Mesenteric fat pad (tissue), 1 donor: ENCODE results near the gene PLEK. TPM values are rescaled to one million over a fixed set of nuclear protein-coding genes. Genes with fewer than 3 reads are reported as not detected.
"Not testable (repeated sequence)": the region's sequence is repeated elsewhere in the genome, so short reads cannot be mapped to it uniquely, and the experiment has no call there.

Experiments
- DNase-seq: peaks from one replicate; pipeline ENCODE4 v3.0.0-alpha.2; 2020; ENCODE audit warnings: low spot score
- total RNA-seq: library from RNA; stranded (reverse); fragmentation: NEBNext Ultra II Directional; extraction: Animal tissue kit (Norgen Biotek cat#: 25700); gene quantifications from one replicate; pipeline ENCODE4 v1.2.1, GENCODE V29; 2021
- donor health status: DM: yes; HTN: yes; CAD: no.

The PLEK gene
- total RNA-seq, 1 donor from 2014 or later, result 30.0 TPM

DNA sequence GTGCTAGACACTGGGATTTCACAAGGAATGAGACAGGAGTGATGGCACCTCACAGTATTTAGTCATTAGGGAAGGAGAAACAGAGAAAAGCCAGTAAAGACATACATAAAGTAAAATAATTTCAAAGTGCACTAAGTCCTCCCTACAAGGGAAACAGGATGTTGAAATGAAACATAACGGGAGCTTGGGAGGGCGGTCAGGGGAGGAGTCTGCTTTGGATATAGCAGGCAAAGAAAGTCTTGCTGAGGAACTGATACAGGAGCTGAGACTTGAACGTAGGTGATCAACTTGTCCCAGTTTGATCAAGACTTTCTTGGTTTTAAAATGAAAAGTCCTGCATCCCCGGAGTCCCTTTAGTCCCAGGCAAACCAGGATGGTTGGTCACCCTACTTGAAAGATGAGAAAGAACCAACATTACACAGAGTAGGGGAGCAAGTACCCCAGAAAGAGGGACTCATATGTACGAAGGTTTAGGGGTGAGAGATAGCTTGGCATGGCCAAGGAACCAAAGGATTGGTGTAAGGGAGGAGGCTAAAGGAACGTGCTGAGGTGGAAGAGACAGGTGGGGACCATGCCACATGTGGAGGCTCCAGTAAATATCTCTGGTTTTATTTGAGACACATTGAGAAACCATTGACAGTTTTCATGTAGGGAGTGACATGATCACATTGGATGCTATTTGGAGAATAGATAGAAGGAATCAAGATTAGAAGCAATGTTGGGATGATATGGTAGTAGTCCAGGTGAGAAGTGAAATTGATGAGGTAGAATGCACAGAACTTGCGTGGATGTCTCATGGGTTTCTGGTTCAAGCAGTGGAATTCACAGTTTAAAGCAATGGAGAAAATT, 73.6 kb downstream of the PLEK start:
- no peak for DNase-seq

DNA sequence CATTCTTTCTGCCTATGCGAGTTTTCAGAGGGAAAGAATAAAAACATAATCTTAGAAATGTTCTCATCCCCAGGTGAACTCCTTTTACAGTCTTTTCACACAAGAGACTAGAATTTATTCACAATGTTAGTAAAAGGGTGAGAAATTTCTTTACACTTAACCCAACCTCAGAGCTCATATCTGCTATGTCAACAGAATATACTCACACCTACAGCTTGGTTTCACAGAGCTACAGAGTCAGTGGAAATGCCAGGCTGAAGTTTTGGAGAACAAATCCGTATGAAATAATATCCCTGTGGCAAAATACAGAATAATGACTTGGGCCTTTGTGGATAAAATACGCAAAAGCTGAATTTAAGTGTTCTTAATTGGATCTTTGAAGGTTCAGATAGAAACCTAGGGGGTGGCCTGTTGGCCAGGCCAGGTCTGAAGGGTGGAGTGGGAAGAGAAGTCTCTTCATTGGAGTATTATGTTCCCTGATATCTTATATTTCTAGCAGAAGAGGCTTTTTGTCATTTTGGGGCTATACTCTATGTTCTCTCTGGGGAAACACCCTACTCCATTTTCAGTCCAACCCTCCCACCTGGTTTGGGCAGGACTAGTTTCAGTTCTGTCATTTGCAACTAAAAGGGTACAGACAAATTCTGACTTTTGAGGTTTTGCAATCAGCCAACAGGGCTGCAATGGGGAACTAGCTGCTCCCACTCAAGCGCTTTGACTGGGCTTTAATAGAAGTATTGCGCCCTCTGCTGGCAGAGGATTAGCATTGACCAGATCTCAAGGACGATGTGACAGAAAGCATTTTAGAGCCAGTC, 76.3 kb downstream of the PLEK start:
- no peak for DNase-seq

DNA sequence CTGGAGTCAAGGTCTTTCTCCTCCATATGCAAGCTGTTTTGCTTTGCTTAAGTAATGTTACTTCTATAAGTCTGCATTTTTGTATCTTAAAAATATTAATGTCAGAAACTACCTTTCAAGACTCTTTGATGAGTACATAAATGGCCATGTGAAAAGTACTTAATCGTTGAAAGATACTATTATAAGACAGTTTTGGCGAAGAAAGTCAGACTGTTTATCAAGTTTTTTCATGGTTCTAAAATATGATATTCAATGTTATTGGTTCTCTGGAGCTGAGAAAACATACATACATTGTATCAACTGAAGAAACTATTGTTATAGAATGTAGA, 76.9 kb downstream of the PLEK start:
- no peak for DNase-seq

DNA sequence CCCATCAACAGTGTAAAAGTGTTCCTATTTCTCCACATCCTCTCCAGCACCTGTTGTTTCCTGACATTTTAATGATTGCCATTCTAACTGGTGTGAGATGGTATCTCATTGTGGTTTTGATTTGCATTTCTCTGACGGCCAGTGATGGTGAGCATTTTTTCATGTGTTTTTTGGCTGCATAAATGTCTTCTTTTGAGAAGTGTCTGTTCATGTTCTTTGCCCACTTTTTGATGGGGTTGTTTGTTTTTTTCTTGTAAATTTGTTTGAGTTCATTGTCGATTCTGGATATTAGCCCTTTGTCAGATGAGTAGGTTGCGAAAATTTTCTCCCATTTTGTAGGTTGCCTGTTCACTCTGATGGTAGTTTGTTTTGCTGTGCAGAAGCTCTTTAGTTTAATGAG, 81.3 kb downstream of the PLEK start:
- not testable (repeated sequence) for DNase-seq

Other genes starting within 250 kb of the PLEK start
- gene PNO1, start 207.4 kb upstream of the PLEK start, total RNA-seq, result 26.4 TPM
- 66.2 TPM for gene PPP3R1, start 112.8 kb upstream of the PLEK start, total RNA-seq
- gene CNRIP1, start 45.3 kb upstream of the PLEK start, total RNA-seq, result 31.6 TPM
- gene FBXO48, start 102.0 kb downstream of the PLEK start, total RNA-seq, result 1.5 TPM
- 6.4 TPM for gene APLF, start 102.3 kb downstream of the PLEK start, total RNA-seq